NCI-H187 (cell line): Measurements from ENCODE around the gene OR2T5.
"Not testable (repeated sequence)": the region's sequence is repeated elsewhere in the genome, so short reads cannot be mapped to it uniquely, and the experiment has no call there.

Experiments
- DNase-seq, 2 experiments: peaks; one replicate each; lab custom pipeline; 2025; lab: John Stamatoyannopoulos, UW

The OR2T5 gene

DNA sequence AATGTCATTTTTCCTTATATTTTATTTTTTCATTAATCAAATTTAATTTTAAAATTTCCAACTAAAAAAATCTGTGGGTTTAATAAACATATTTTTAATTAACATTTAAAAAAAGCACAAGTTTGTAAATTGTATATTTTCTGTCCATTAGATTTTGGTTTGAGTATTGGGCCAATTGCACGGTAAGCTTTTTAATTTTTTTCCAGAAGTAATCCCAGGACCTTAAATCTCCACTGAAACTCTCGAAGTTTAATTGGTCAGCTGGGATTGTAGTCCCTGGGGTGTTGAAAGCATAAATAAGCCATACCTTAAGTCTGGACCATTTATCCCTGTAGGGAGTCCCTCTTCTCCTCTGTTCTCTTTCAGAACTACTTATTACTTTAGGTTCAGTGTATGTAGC, 19.4 kb downstream of the OR2T5 start, which contains the start of gene OR2G6:
Gene OR2G6 (plus strand): TSS at position 301 of the 400 bp plus-strand sequence. CDS start 13,574 bp downstream, outside the sequence.
- not testable (repeated sequence) for DNase-seq

DNA sequence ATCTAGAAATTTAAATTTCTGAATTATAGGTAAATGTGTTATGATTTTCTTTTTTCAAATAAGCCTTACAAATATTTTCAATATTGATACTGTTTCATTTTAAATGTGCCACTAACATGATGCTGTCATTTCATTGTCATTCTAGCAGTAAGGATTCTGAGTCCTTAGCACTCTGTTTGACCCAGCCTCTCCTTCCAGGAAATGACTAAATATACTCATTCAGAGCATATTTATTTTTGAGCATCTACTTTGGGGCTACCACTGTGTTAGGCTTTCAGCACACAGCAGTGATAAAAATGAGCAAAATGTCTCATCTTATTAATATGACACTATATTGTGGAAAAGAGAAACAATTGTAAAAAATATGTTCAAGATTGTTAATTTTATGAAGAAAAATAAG, 21.8 kb downstream of the OR2T5 start:
- DNase-seq, result not testable (repeated sequence)

- DNase-seq, result no peak
Observed at GRCh38 chr1:248521856-248522255, 33.5 kb downstream of the OR2T5 start.

GRCh38 chr1:248537449-248537848, 49.1 kb downstream of the OR2T5 start:
- not testable (repeated sequence) for DNase-seq
